IMR-90 (cell line): ENCODE results near the gene RALGPS2. TPM values are rescaled to one million over a fixed set of nuclear protein-coding genes. Genes with fewer than 3 reads are reported as not detected.

Source experiments
- ATAC-seq: fragments of 200-7000 bp; cut with Tn5 transposase; 2 replicates; pipeline ENCODE4 v1.9.1; 2020; ENCODE audit warnings: low read depth, mild to moderate bottlenecking, moderate library complexity
- BruUV-seq: library from RNA; stranded (reverse); fragments of 400-500 nt; replicated peaks from 2 replicates; lab custom pipeline; 2021; lab: Mats Ljungman, UMichigan
- CTCF ChIA-PET: fragments of 300-600 bp; formaldehyde crosslinking; extraction: SDS; loops from one replicate; lab custom pipeline; 2021; ENCODE audit warnings: antibody characterized with exemption; lab: Yijun Ruan, JAX
- POLR2A ChIA-PET: fragments of 300-600 bp; sonication (Branson Sonifier 250); formaldehyde crosslinking; loops from one replicate; lab custom pipeline; 2022; ENCODE audit warnings: antibody characterized with exemption; ENCODE audit not compliant: unreplicated experiment; lab: Charles Lee
- DNase-seq: peaks from one replicate; pipeline ENCODE4 v3.0.0; 2013
- H2AFZ ChIP-seq: replicated peaks from 2 replicates; pipeline ENCODE3; 2013; ENCODE audit warnings: low read length, mild to moderate bottlenecking; ENCODE audit not compliant: poor library complexity
- H2AK5ac ChIP-seq: 2 replicates; pipeline ENCODE4 v1.6.1; 2013; ENCODE audit warnings: low read depth, low read length, inconsistent platforms
- H2AK9ac ChIP-seq: replicated peaks from 2 replicates; pipeline ENCODE3; 2013; ENCODE audit warnings: mild to moderate bottlenecking, low read depth, low read length, moderate library complexity; ENCODE audit not compliant: poor library complexity
- H2BK120ac ChIP-seq: 2 replicates; pipeline ENCODE4 v1.6.1; 2013; ENCODE audit warnings: low read depth, low read length, inconsistent platforms
- H2BK15ac ChIP-seq: 3 replicates; pipeline ENCODE4 v1.6.1; 2013; ENCODE audit warnings: low read depth, low read length, inconsistent platforms
- H2BK20ac ChIP-seq: 2 replicates; pipeline ENCODE4 v1.6.1; 2013; ENCODE audit warnings: low read depth, mild to moderate bottlenecking, inconsistent platforms, low read length, moderate library complexity
- H2BK5ac ChIP-seq: 2 replicates; pipeline ENCODE4 v1.6.1; 2013; ENCODE audit warnings: mild to moderate bottlenecking, low read depth, low read length, inconsistent platforms; ENCODE audit not compliant: poor library complexity, severe bottlenecking
- H3K14ac ChIP-seq: replicated peaks from 2 replicates; pipeline ENCODE4 v1.6.1; 2013; ENCODE audit warnings: low read depth, low read length, inconsistent platforms
- H3K18ac ChIP-seq: 2 replicates; pipeline ENCODE4 v1.6.1; 2013; ENCODE audit warnings: low read depth, low read length, control low read depth
- H3K23ac ChIP-seq: 2 replicates; pipeline ENCODE4 v1.6.1; 2013; ENCODE audit warnings: low read depth, low read length, inconsistent platforms
- H3K27ac ChIP-seq: 2 replicates; pipeline ENCODE4 v1.5.1; 2013; ENCODE audit warnings: mild to moderate bottlenecking, control low read depth, low read length; ENCODE audit not compliant: insufficient read depth
- H3K27me3 ChIP-seq: 2 replicates; pipeline ENCODE4 v1.6.1; 2013; ENCODE audit warnings: low read length; ENCODE audit not compliant: control insufficient read depth, insufficient read depth
- H3K36me3 ChIP-seq: 2 replicates; pipeline ENCODE4 v1.6.1; 2013; ENCODE audit warnings: low read length, mixed read lengths; ENCODE audit not compliant: control insufficient read depth, insufficient read depth
- H3K4ac ChIP-seq: 2 replicates; pipeline ENCODE4 v1.6.1; 2013; ENCODE audit warnings: low read depth, low read length, inconsistent platforms
- H3K4me1 ChIP-seq: 2 replicates; pipeline ENCODE4 v1.6.1; 2013; ENCODE audit warnings: low read length, mixed read lengths; ENCODE audit not compliant: control insufficient read depth, insufficient read depth
- H3K4me2 ChIP-seq: 2 replicates; pipeline ENCODE4 v1.6.1; 2013; ENCODE audit warnings: low read depth, mild to moderate bottlenecking, control low read depth, low read length, moderate library complexity
- H3K4me3 ChIP-seq: 2 replicates; pipeline ENCODE4 v1.5.1; 2013; ENCODE audit warnings: low read depth, mild to moderate bottlenecking, control low read depth, low read length, moderate library complexity; ENCODE audit not compliant: insufficient read depth
- H3K56ac ChIP-seq: 2 replicates; pipeline ENCODE4 v1.6.1; 2013; ENCODE audit warnings: low read length, inconsistent platforms; ENCODE audit not compliant: insufficient read depth; ENCODE audit errors: extremely low read depth
- H3K79me1 ChIP-seq, 2 experiments: 2 replicates each; pipeline ENCODE4 v1.6.1; 2013; ENCODE audit warnings: low read length in 2 of 2, inconsistent platforms in 1 of 2, low read depth in 1 of 2
- H3K9ac ChIP-seq: 2 replicates; pipeline ENCODE4 v1.6.1; 2013; ENCODE audit warnings: low read depth, low read length, control low read depth
- H3K9me1 ChIP-seq: 2 replicates; pipeline ENCODE4 v1.6.1; 2013; ENCODE audit warnings: low read length, inconsistent platforms; ENCODE audit not compliant: insufficient read depth
- H3K9me3 ChIP-seq: 2 replicates; pipeline ENCODE4 v1.6.1; 2013; ENCODE audit warnings: low read length; ENCODE audit not compliant: control insufficient read depth, insufficient read depth
- H4K20me1 ChIP-seq: 2 replicates; pipeline ENCODE4 v1.6.1; 2013; ENCODE audit warnings: low read length, inconsistent platforms; ENCODE audit not compliant: insufficient read depth
- H4K5ac ChIP-seq: 2 replicates; pipeline ENCODE4 v1.6.1; 2013; ENCODE audit warnings: mild to moderate bottlenecking, low read depth, low read length, control low read depth
- H4K8ac ChIP-seq, 2 experiments: 2 replicates each; pipeline ENCODE4 v1.6.1; 2013; ENCODE audit warnings: low read depth in 2 of 2, low read length in 2 of 2, control low read depth in 1 of 2, inconsistent platforms in 1 of 2
- H4K91ac ChIP-seq: 2 replicates; pipeline ENCODE4 v1.6.1; 2013; ENCODE audit warnings: low read depth, low read length, inconsistent platforms; ENCODE audit not compliant: insufficient read depth
- BHLHE40 ChIP-seq: fragments of 150-350 bp; IDR thresholded peaks from 2 replicates; pipeline ENCODE4 v1.6.1; 2016; ENCODE audit warnings: mild to moderate bottlenecking, low read depth, low read length
- CEBPB ChIP-seq: IDR thresholded peaks from 2 replicates; pipeline ENCODE4 v1.6.1; 2012; ENCODE audit warnings: low read depth, low read length, improper control_type of control experiment
- CHD1 ChIP-seq: IDR thresholded peaks from 2 replicates; pipeline ENCODE4 v1.6.1; 2012; ENCODE audit warnings: low read depth, low read length, improper control_type of control experiment
- FOS ChIP-seq: fragments of 150-350 bp; IDR thresholded peaks from 2 replicates; pipeline ENCODE4 v1.6.1; 2016; ENCODE audit warnings: low read depth, low read length
- MAFK ChIP-seq: IDR thresholded peaks from 2 replicates; pipeline ENCODE4 v1.6.1; 2012; ENCODE audit warnings: low read depth, low read length, improper control_type of control experiment
- MAZ ChIP-seq: IDR thresholded peaks from 2 replicates; pipeline ENCODE4 v1.6.1; 2012; ENCODE audit warnings: low read depth, mild to moderate bottlenecking, low read length, improper control_type of control experiment, moderate library complexity, borderline replicate concordance
- MXI1 ChIP-seq: IDR thresholded peaks from 2 replicates; pipeline ENCODE4 v1.6.1; 2012; ENCODE audit warnings: low read depth, mild to moderate bottlenecking, low read length, moderate library complexity, borderline replicate concordance
- POLR2A ChIP-seq: IDR thresholded peaks from 2 replicates; pipeline ENCODE4 v1.6.1; 2012; ENCODE audit warnings: mild to moderate bottlenecking, low read depth, low read length
- RAD21 ChIP-seq: IDR thresholded peaks from 2 replicates; pipeline ENCODE4 v1.6.1; 2012; ENCODE audit warnings: low read length, improper control_type of control experiment
- RCOR1 ChIP-seq: IDR thresholded peaks from 2 replicates; pipeline ENCODE4 v1.6.1; 2012; ENCODE audit warnings: mild to moderate bottlenecking, low read length, improper control_type of control experiment; ENCODE audit not compliant: insufficient replicate concordance
- RFX5 ChIP-seq: IDR thresholded peaks from 2 replicates; pipeline ENCODE4 v1.8.0; 2012; ENCODE audit warnings: low read depth, mild to moderate bottlenecking, low read length, moderate library complexity
- SMC3 ChIP-seq: fragments of 150-350 bp; IDR thresholded peaks from 2 replicates; pipeline ENCODE4 v1.6.1; 2016; ENCODE audit warnings: low read depth, mild to moderate bottlenecking, antibody characterized with exemption, low read length, moderate library complexity
- WGBS, 2 experiments: methylation state at CpG; one replicate each; pipeline versions ENCODE4 v1.1.5 to v1.1.7; 2013; ENCODE audit warnings: missing lambda C conversion rate in 2 of 2; ENCODE audit not compliant: insufficient read length in 1 of 2; ENCODE audit errors: extremely low coverage in 2 of 2; 5-methylcytosine and 5-hydroxymethylcytosine counted together
- dilution Hi-C: fragments of 300-500 bp; cut with HindIII; formaldehyde crosslinking; loops from one replicate; pipeline ENCODE4 v1.14.3; 2018; ENCODE audit warnings: low sequenced_read_pairs; ENCODE audit not compliant: unreplicated experiment
- in situ Hi-C: fragments of 300-500 bp; cut with MboI; formaldehyde crosslinking; loops from 3 replicates; pipeline ENCODE4 v1.14.3; 2019; ENCODE audit warnings: low sequenced_read_pairs, inconsistent platforms, mixed read lengths
- intact Hi-C: fragments of 100-400 bp; cut with micrococcal nuclease; formaldehyde crosslinking; loops from 2 replicates; pipeline ENCODE4 v1.10.0; 2022
- polyA plus RNA-seq, 3 experiments: library from polyadenylated mRNA; depleted of rRNA; stranded (reverse); fragments of >200 nt; gene quantifications; 2 replicates each; pipeline ENCODE4 v1.2.3, GENCODE V29; 2012; ENCODE audit warnings: low replicate concordance in 1 of 3
- total RNA-seq: library from RNA; depleted of rRNA; stranded (reverse); fragments of >200 nt; gene quantifications from 2 replicates; pipeline ENCODE4 v1.2.3, GENCODE V29; 2012
- TF ChIP-seq, protein P1 (sequence below): fragments of 150-350 bp; IDR thresholded peaks from 2 replicates; pipeline ENCODE4 v1.6.1; 2017; ENCODE audit warnings: mild to moderate bottlenecking, antibody characterized with exemption, low read length, low read depth
- TF ChIP-seq, protein P2 (sequence below): fragments of 150-350 bp; IDR thresholded peaks from 2 replicates; pipeline ENCODE4 v1.6.1; 2016; ENCODE audit warnings: low read depth, mild to moderate bottlenecking, low read length, moderate library complexity, borderline replicate concordance
- TF ChIP-seq, protein P3 (sequence below): conservative IDR thresholded peaks from 2 replicates; pipeline ENCODE4 v1.5.1; 2012; ENCODE audit warnings: mild to moderate bottlenecking, low read depth, low read length, improper control_type of control experiment

RALGPS2 gene
- total and polyA plus RNA-seq, 2 of the 4 experiments (the other 2 are of a cell fraction): 13.8 to 148 TPM

DNA sequence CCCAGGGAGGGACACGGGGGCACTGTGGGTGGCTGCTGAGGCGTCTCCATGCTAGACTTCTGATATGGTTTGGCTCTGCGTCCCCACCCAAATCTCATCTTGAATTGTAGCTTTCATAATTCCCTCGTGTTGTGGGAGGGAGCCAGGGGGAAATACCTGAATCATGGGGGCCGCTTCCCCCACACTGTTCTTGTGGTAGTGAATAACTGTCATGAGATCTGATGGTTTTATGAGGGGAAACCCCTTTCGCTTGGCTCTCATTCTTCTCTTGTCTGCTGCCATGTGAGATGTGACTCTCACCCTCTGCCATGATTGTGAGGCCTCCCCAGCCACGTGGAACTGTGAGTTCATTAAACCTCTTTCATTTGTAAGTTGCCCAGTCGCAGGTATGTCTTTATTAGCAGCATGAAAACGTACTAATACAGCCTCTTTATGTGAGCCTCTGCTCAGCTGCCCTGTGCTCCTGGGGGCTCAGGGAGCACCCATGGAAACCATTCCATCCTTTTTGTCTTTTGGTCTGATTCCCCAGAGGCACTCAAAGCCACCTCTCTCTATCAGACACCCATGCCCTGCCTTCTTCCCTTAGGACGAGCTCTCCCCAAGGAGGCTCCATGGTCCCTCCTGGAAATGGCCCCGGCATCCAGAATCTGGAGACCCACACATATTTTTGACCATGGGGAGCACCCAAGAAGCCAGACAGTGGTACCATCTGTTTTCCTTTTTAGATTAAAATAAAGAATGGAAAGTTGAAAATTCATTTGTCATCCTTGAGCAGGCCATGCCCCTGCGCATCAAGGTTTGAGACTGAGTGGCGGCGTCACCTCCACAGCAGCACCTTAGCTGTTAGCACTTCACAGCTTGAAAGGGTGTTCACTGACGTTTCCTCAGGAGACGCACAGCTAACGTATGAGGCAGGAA is 234.8 kb downstream of the RALGPS2 start:
- peaks cover 3% of the 10 kb centered on the region; the same call in 1 of the 2 replicates for H3K4me1 ChIP-seq
- H3K18ac ChIP-seq: no peak overlapping the region
- no peak overlapping the region for H2AK9ac ChIP-seq
- no peaks in the 10 kb centered on the region for H3K9me1 ChIP-seq
- H3K4ac ChIP-seq: no peak overlapping the region
- no peak overlapping the region for H4K91ac ChIP-seq
- H3K4me2 ChIP-seq: no peak overlapping the region
- peaks cover 5% of the 10 kb centered on the region for H3K9me3 ChIP-seq
- H2BK15ac ChIP-seq: no peak overlapping the region
- no peak overlapping the region for H3K9ac ChIP-seq
- H3K79me1 ChIP-seq: no peaks in the 10 kb centered on the region
- DNase-seq (no peak), ATAC-seq (no peak)
- in situ Hi-C loops: no loop called here
- no peak overlapping the region for H3K27ac ChIP-seq
- no TSS peak for BruUV-seq
- H2BK20ac ChIP-seq: no peak overlapping the region
- H2AK5ac ChIP-seq: no peak overlapping the region
- peaks cover 16% of the 10 kb centered on the region for H3K27me3 ChIP-seq
- ChIA-PET POLR2A (no interaction called here), CTCF (no interaction called here)
- H3K14ac ChIP-seq: no peak overlapping the region
- H4K5ac ChIP-seq: no peak overlapping the region
- no peak overlapping the region for H2AFZ ChIP-seq
- H3K23ac ChIP-seq: no peak overlapping the region
- no peak overlapping the region for H3K4me3 ChIP-seq
- H4K8ac ChIP-seq: no peak overlapping the region
- dilution Hi-C loops: no loop called here
- H4K20me1 ChIP-seq: no peaks in the 10 kb centered on the region
- WGBS, 2 experiments: 76% methylated on average over 7 of the region's 17 CpGs; no CpG with 5 or more reads in 1 of the 2 experiments
- no peak overlapping the region for H2BK120ac ChIP-seq
- no peaks in the 10 kb centered on the region for H3K36me3 ChIP-seq
- H2BK5ac ChIP-seq: no peak overlapping the region
- intact Hi-C loops: no loop called here
- no peak overlapping the region for H3K56ac ChIP-seq
- TF ChIP-seq MAFK (no peak), RFX5 (no peak), BHLHE40 (no peak), SMC3 (no peak), RAD21 (no peak), RCOR1 (no peak), MXI1 (no peak), MAZ (no peak), CEBPB (no peak), FOS (no peak), POLR2A (no peak), CHD1 (no peak)
- TF ChIP-seq, protein P1, sequence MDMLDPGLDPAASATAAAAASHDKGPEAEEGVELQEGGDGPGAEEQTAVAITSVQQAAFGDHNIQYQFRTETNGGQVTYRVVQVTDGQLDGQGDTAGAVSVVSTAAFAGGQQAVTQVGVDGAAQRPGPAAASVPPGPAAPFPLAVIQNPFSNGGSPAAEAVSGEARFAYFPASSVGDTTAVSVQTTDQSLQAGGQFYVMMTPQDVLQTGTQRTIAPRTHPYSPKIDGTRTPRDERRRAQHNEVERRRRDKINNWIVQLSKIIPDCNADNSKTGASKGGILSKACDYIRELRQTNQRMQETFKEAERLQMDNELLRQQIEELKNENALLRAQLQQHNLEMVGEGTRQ: no peak
- TF ChIP-seq, protein P2, sequence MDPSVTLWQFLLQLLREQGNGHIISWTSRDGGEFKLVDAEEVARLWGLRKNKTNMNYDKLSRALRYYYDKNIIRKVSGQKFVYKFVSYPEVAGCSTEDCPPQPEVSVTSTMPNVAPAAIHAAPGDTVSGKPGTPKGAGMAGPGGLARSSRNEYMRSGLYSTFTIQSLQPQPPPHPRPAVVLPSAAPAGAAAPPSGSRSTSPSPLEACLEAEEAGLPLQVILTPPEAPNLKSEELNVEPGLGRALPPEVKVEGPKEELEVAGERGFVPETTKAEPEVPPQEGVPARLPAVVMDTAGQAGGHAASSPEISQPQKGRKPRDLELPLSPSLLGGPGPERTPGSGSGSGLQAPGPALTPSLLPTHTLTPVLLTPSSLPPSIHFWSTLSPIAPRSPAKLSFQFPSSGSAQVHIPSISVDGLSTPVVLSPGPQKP: no peak
- TF ChIP-seq, protein P3, sequence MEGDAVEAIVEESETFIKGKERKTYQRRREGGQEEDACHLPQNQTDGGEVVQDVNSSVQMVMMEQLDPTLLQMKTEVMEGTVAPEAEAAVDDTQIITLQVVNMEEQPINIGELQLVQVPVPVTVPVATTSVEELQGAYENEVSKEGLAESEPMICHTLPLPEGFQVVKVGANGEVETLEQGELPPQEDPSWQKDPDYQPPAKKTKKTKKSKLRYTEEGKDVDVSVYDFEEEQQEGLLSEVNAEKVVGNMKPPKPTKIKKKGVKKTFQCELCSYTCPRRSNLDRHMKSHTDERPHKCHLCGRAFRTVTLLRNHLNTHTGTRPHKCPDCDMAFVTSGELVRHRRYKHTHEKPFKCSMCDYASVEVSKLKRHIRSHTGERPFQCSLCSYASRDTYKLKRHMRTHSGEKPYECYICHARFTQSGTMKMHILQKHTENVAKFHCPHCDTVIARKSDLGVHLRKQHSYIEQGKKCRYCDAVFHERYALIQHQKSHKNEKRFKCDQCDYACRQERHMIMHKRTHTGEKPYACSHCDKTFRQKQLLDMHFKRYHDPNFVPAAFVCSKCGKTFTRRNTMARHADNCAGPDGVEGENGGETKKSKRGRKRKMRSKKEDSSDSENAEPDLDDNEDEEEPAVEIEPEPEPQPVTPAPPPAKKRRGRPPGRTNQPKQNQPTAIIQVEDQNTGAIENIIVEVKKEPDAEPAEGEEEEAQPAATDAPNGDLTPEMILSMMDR: no peak
